Measurements from ENCODE around the gene CD14. TPM values are rescaled to one million over a fixed set of nuclear protein-coding genes. Genes with fewer than 3 reads are reported as not detected.

CD14 gene
- total RNA-seq, 2 experiments from 2014 or later: 0.76 to 1.0 TPM

DNA sequence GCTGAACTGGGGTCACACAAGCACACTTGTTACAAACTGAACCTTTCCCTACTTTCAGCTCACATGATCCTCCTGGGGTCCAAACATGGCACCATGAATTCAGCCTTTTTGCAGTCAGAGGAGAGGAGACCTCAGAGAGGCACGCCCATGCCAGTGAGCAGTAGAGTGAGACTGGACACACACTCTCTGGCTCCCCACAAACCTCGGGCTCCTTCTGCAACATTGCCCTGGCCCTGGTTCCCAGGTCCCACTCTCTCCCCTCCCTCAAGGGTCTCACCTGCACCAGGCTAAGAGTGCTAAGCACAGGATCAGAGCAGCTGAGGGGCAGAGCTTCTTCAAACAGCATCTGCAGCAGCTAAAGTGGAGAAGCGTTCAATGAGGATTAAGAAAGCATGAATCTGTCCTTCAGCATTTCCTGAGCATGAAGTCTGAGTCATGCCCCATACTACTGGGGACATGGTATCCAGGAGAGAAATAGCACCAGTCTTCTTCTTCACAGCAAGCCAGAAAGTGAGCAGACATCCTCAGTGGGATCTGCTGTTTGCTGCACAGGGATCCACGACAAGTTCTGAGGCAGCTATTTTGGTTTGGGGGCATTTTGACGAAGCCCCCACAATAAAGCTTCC lies 41.1 kb downstream of the CD14 start:
- Histone ChIP-seq H2AFZ (ENCODE audit: low read length) (no peak overlapping the region), H3K4me1 (ENCODE audit: insufficient read depth, low read length, poor library complexity, severe bottlenecking) (no peaks in the 10 kb centered on the region), H3K79me2 (ENCODE audit: insufficient read depth, low read depth, low read length) (no peaks in the 10 kb centered on the region), H3K4me2 (ENCODE audit: low read length) (no peak overlapping the region), H3K9me3 (ENCODE audit: low read length) (no peaks in the 10 kb centered on the region; the same call in 1 of the 2 replicates), H4K20me1 (ENCODE audit: insufficient read depth, low read length) (no peaks in the 10 kb centered on the region), H3K36me3 (ENCODE audit: insufficient read depth, low read length) (no peaks in the 10 kb centered on the region), H3K27ac (ENCODE audit: low read depth, low read length, poor library complexity, severe bottlenecking) (no peak overlapping the region), H3K9me2 (ENCODE audit: insufficient read depth, low read length) (no peaks in the 10 kb centered on the region), H3K4me3 (ENCODE audit: low read depth, low read length, poor library complexity, severe bottlenecking) (no peak overlapping the region)
- no peak for DNase-seq (ENCODE audit: low spot score)
- no TSS peak for BruUV-seq (replicated peaks)
- TF ChIP-seq, protein P1, sequence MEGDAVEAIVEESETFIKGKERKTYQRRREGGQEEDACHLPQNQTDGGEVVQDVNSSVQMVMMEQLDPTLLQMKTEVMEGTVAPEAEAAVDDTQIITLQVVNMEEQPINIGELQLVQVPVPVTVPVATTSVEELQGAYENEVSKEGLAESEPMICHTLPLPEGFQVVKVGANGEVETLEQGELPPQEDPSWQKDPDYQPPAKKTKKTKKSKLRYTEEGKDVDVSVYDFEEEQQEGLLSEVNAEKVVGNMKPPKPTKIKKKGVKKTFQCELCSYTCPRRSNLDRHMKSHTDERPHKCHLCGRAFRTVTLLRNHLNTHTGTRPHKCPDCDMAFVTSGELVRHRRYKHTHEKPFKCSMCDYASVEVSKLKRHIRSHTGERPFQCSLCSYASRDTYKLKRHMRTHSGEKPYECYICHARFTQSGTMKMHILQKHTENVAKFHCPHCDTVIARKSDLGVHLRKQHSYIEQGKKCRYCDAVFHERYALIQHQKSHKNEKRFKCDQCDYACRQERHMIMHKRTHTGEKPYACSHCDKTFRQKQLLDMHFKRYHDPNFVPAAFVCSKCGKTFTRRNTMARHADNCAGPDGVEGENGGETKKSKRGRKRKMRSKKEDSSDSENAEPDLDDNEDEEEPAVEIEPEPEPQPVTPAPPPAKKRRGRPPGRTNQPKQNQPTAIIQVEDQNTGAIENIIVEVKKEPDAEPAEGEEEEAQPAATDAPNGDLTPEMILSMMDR (conservative IDR thresholded peaks at IDR 0.05; ENCODE audit: low read length): no peak
- no peak for TF ChIP-seq EZH2phosphoT487 (IDR thresholded peaks at IDR 0.05; ENCODE audit: borderline replicate concordance, low read depth, low read length)
- ChIA-PET POLR2A (no interaction called here), CTCF (ENCODE audit: unreplicated experiment) (no interaction called here)
- intact Hi-C loops (cut with micrococcal nuclease; ENCODE audit: unreplicated experiment): no loop called here

DNA sequence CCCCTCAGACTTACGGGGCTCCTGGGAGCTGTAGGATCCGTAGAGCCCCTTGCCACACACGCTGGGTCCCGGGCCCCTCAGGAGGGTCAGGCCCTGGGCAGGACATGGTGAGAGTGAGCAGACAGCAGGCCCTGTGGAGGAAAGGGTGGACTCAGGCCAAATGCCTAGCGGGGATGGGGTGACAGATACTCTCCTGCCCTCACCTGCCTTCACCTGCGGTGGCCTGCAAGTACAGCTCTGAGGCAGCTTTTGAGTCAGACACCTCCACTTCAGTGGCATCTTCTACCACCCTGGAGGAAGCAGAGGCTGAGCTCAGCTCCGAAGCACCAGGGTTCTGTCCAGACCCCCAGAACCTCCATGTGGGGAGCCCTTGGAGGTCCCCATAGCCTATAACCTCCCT lies 42.1 kb downstream of the CD14 start:
- Histone ChIP-seq H3K36me3 (ENCODE audit: insufficient read depth, low read length) (no peaks in the 10 kb centered on the region), H3K4me1 (ENCODE audit: insufficient read depth, low read length, poor library complexity, severe bottlenecking) (no peaks in the 10 kb centered on the region), H3K27ac (ENCODE audit: low read depth, low read length, poor library complexity, severe bottlenecking) (no peak overlapping the region), H4K20me1 (ENCODE audit: insufficient read depth, low read length) (no peaks in the 10 kb centered on the region), H2AFZ (ENCODE audit: low read length) (no peak overlapping the region), H3K79me2 (ENCODE audit: insufficient read depth, low read depth, low read length) (no peaks in the 10 kb centered on the region), H3K4me3 (ENCODE audit: low read depth, low read length, poor library complexity, severe bottlenecking) (no peak overlapping the region), H3K9me3 (ENCODE audit: low read length) (no peaks in the 10 kb centered on the region; the same call in 1 of the 2 replicates), H3K4me2 (ENCODE audit: low read length) (no peak overlapping the region), H3K9me2 (ENCODE audit: insufficient read depth, low read length) (no peaks in the 10 kb centered on the region)
- no TSS peak for BruUV-seq (replicated peaks)
- no peak for TF ChIP-seq EZH2phosphoT487 (IDR thresholded peaks at IDR 0.05; ENCODE audit: borderline replicate concordance, low read depth, low read length)
- TF ChIP-seq, protein P1 (conservative IDR thresholded peaks at IDR 0.05; ENCODE audit: low read length): no peak
- DNase-seq (ENCODE audit: low spot score): no peak
- POLR2A ChIA-PET: no interaction called here
- CTCF ChIA-PET (ENCODE audit: unreplicated experiment): interaction anchor here (1.1 kb wide), 1 partner anchor 202 kb away, joined by 3 read pairs; no protein-coding TSS in a partner anchor
- intact Hi-C loops (cut with micrococcal nuclease; ENCODE audit: unreplicated experiment): no loop called here

DNA sequence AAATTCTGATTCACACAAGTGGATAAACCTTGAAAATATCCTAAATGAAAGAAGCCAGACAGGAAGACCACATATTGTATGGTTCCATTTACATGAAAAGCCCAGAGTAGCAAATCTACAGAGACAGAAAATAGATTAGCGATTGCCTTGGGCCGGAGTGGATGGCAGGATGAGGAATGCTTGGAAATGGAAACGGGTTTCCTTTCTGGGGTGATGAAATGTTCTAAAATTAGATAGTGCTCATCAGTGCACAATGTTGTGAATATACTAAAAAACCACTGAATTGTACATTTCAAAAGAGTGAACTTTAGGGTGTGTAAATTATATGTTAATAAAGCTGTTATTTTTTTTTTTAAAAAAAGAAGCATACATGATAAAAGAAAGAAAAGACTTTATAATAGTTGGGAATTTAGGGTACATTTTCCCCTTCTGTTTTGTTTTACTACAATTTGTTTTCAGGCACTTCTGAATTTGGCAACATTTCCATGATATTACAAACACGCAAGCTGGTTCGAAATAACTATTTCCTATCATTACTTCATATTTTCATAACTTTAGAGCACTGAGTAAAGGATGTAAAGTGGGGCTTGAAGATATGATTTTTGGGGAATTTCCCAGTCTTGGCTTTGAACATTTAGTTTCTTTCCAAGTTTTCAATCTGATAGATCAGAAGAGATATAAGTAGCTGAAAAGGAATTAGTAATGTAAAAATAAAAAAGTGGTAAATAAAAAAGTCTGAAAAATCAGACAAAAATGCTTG lies 44.5 kb downstream of the CD14 start:
- no peaks in the 10 kb centered on the region for H4K20me1 ChIP-seq (ENCODE audit: insufficient read depth, low read length)
- ChIA-PET CTCF (ENCODE audit: unreplicated experiment) (interaction anchor here (0.7 kb wide), 1 partner anchor 476 kb away, joined by 3 read pairs; no protein-coding TSS in a partner anchor), POLR2A (interaction anchor here (1.5 kb wide), 1 partner anchor 11 kb away, joined by 5 read pairs; no protein-coding TSS in a partner anchor)
- H3K27ac ChIP-seq (ENCODE audit: low read depth, low read length, poor library complexity, severe bottlenecking): no peak overlapping the region
- BruUV-seq (replicated peaks): no TSS peak
- TF ChIP-seq, protein P1 (conservative IDR thresholded peaks at IDR 0.05; ENCODE audit: low read length): no peak
- no peak overlapping the region for H3K4me3 ChIP-seq (ENCODE audit: low read depth, low read length, poor library complexity, severe bottlenecking)
- no peak overlapping the region for H3K4me2 ChIP-seq (ENCODE audit: low read length)
- H3K79me2 ChIP-seq (ENCODE audit: insufficient read depth, low read depth, low read length): no peaks in the 10 kb centered on the region
- no peaks in the 10 kb centered on the region for H3K9me2 ChIP-seq (ENCODE audit: insufficient read depth, low read length)
- no peak for DNase-seq (ENCODE audit: low spot score)
- intact Hi-C loops (cut with micrococcal nuclease; ENCODE audit: unreplicated experiment): no loop called here
- H3K9me3 ChIP-seq (ENCODE audit: low read length): no peaks in the 10 kb centered on the region; the same call in 1 of the 2 replicates
- no peaks in the 10 kb centered on the region for H3K36me3 ChIP-seq (ENCODE audit: insufficient read depth, low read length)
- no peaks in the 10 kb centered on the region for H3K4me1 ChIP-seq (ENCODE audit: insufficient read depth, low read length, poor library complexity, severe bottlenecking)
- H2AFZ ChIP-seq (ENCODE audit: low read length): no peak overlapping the region
